ENCODE measurements around the gene ZNF619.

Gene ZNF619

GRCh38 chr3:40465456-40465855, 11.5 kb upstream of the ZNF619 start:
- no peak for DNase-seq (ENCODE audit: low read depth)

GRCh38 chr3:40468018-40468417, 8.9 kb upstream of the ZNF619 start:
- no peak for DNase-seq (ENCODE audit: low read depth)

- DNase-seq (ENCODE audit: low read depth): no peak
These were observed 6.2 kb upstream of the ZNF619 start for GRCh38 chr3:40470701-40471100.

- DNase-seq (ENCODE audit: low read depth): no peak
These were observed 744 bp downstream of the ZNF619 start for GRCh38 chr3:40477666-40478065.

GRCh38 chr3:40487172-40487571, 10.2 kb downstream of the ZNF619 start:
- DNase-seq (ENCODE audit: low read depth): no peak

GRCh38 chr3:40490916-40491315, 14.0 kb downstream of the ZNF619 start:
- DNase-seq (ENCODE audit: low read depth): no peak

GRCh38 chr3:40494698-40495097, 17.8 kb downstream of the ZNF619 start:
- no peak for DNase-seq (ENCODE audit: low read depth)

GRCh38 chr3:40497288-40497687, 20.4 kb downstream of the ZNF619 start:
- no peak for DNase-seq (ENCODE audit: low read depth)

- no peak for DNase-seq (ENCODE audit: low read depth)
These were observed 23.0 kb downstream of the ZNF619 start for GRCh38 chr3:40499952-40500351.

- no peak for DNase-seq (ENCODE audit: low read depth)
These were observed 25.1 kb downstream of the ZNF619 start for GRCh38 chr3:40502034-40502433.

GRCh38 chr3:40504636-40505430, 27.9 kb downstream of the ZNF619 start:
- DNase-seq (ENCODE audit: low read depth): no peak

- peak; percentile 32 for DNase-seq (ENCODE audit: low read depth)
These were observed 28.9 kb downstream of the ZNF619 start, which contains the start of gene ZNF620 for GRCh38 chr3:40505599-40506462. Gene ZNF620 (plus strand): TSS chr3:40506039. CDS start chr3:40506353, 314 bp downstream.

- no peak for DNase-seq (ENCODE audit: low read depth)
These were observed 34.3 kb downstream of the ZNF619 start for GRCh38 chr3:40511031-40511718.

GRCh38 chr3:40516201-40516600, 39.3 kb downstream of the ZNF619 start:
- no peak for DNase-seq (ENCODE audit: low read depth)

- no peak for DNase-seq (ENCODE audit: low read depth)
These were observed 41.1 kb downstream of the ZNF619 start for GRCh38 chr3:40518067-40518466.

GRCh38 chr3:40518848-40519247, 41.9 kb downstream of the ZNF619 start:
- no peak for DNase-seq (ENCODE audit: low read depth)

GRCh38 chr3:40521254-40521653, 44.3 kb downstream of the ZNF619 start:
- DNase-seq (ENCODE audit: low read depth): no peak

- no peak for DNase-seq (ENCODE audit: low read depth)
These were observed 46.9 kb downstream of the ZNF619 start for GRCh38 chr3:40523781-40524180.

- DNase-seq (ENCODE audit: low read depth): no peak
These were observed 47.3 kb downstream of the ZNF619 start for GRCh38 chr3:40524222-40524567.

GRCh38 chr3:40524568-40525285, 47.8 kb downstream of the ZNF619 start, which contains the start of gene ZNF621:
Gene ZNF621 (plus strand): TSS chr3:40524960. CDS start chr3:40525841, 881 bp downstream.
- peak; percentile 70 for DNase-seq (ENCODE audit: low read depth)

GRCh38 chr3:40528426-40528825, 51.5 kb downstream of the ZNF619 start:
- no peak for DNase-seq (ENCODE audit: low read depth)

- DNase-seq (ENCODE audit: low read depth): no peak
These were observed 55.3 kb downstream of the ZNF619 start for GRCh38 chr3:40532252-40532651.
